G401 (cell line): ENCODE results near the gene DMAP1. TPM values are rescaled to one million over a fixed set of nuclear protein-coding genes. Genes with fewer than 3 reads are reported as not detected.

Experiments
- DNase-seq: peaks from one replicate; pipeline ENCODE4 v3.0.0-alpha.2; 2015; ENCODE audit warnings: low spot score
- in situ Hi-C: cut with HindIII; loops from 2 replicates; pipeline ENCODE4 v1.10.0; 2016; ENCODE audit warnings: low sequenced_read_pairs, mixed read lengths
- total RNA-seq: library from RNA; depleted of rRNA; stranded (reverse); fragments of >200 nt; shearing (Covaris generic); gene quantifications from 2 replicates; pipeline ENCODE4 v1.2.3, GENCODE V29; 2014

The DMAP1 gene
- total RNA-seq, 1 experiment from 2014 or later: 39.5 TPM

- in situ Hi-C loops: no loop called here
Observed at GRCh38 chr1:44250068-44250781, 37.0 kb downstream of the DMAP1 start.

GRCh38 chr1:44251486-44251885 is 38.2 kb downstream of the DMAP1 start:
- in situ Hi-C loops: no loop called here
- peak; percentile 8 for DNase-seq

More at GRCh38 chr1:44250068-44250781, 37.0 kb downstream of the DMAP1 start:
- DNase-seq: peak; percentile 47

- in situ Hi-C loops: no loop called here
- peak; percentile 90 for DNase-seq
Observed at GRCh38 chr1:44251989-44252671, 38.9 kb downstream of the DMAP1 start.

- no peak for DNase-seq
- in situ Hi-C loops: no loop called here
Observed at GRCh38 chr1:44254392-44254910, 41.2 kb downstream of the DMAP1 start.

GRCh38 chr1:44256762-44257554 is 43.7 kb downstream of the DMAP1 start:
- in situ Hi-C loops: no loop called here
- DNase-seq: no peak

GRCh38 chr1:44259090-44259489 is 45.8 kb downstream of the DMAP1 start:
- in situ Hi-C loops: no loop called here
- no peak for DNase-seq

- in situ Hi-C loops: no loop called here
- no peak for DNase-seq
Observed at GRCh38 chr1:44260792-44261170, 47.5 kb downstream of the DMAP1 start.

- DNase-seq: no peak
- in situ Hi-C loops: no loop called here
Observed at GRCh38 chr1:44261171-44261817, 48.0 kb downstream of the DMAP1 start.

GRCh38 chr1:44261962-44262361 is 48.7 kb downstream of the DMAP1 start:
- no peak for DNase-seq
- in situ Hi-C loops: no loop called here

GRCh38 chr1:44262414-44262813 is 49.1 kb downstream of the DMAP1 start:
- no peak for DNase-seq
- in situ Hi-C loops: no loop called here

- in situ Hi-C loops: no loop called here
Observed at GRCh38 chr1:44262816-44263567, 49.7 kb downstream of the DMAP1 start.

GRCh38 chr1:44263568-44264450 is 50.5 kb downstream of the DMAP1 start:
- DNase-seq: no peak
- in situ Hi-C loops: no loop called here

More at GRCh38 chr1:44262816-44263567, 49.7 kb downstream of the DMAP1 start:
- DNase-seq: peak; percentile 86

GRCh38 chr1:44264451-44264771 is 51.1 kb downstream of the DMAP1 start:
- no peak for DNase-seq
- in situ Hi-C loops: no loop called here

- in situ Hi-C loops: no loop called here
- no peak for DNase-seq
Observed at GRCh38 chr1:44265656-44266358, 52.5 kb downstream of the DMAP1 start.

- in situ Hi-C loops: no loop called here
- DNase-seq: no peak
Observed at GRCh38 chr1:44266400-44267344, 53.4 kb downstream of the DMAP1 start.

- DNase-seq: no peak
- in situ Hi-C loops: no loop called here
Observed at GRCh38 chr1:44267438-44267837, 54.2 kb downstream of the DMAP1 start.
